Endothelial cell of umbilical vein (primary cell): ENCODE measurements around the gene ARHGAP31. TPM values are rescaled to one million over a fixed set of nuclear protein-coding genes. Genes with fewer than 3 reads are reported as not detected.

Experiments used
- BruUV-seq: library from RNA; stranded (reverse); fragments of 400-500 nt; replicated peaks from 2 replicates; lab custom pipeline; 2021; lab: Mats Ljungman, UMichigan
- CTCF ChIA-PET: fragments of 300-600, 350-600 bp; sonication (Branson Sonifier 250); formaldehyde crosslinking; loops from one replicate; lab custom pipeline; 2021; ENCODE audit warnings: antibody characterized with exemption, inconsistent platforms; lab: Charles Lee
- POLR2A ChIA-PET: fragments of 300-600, 350-600 bp; sonication (Branson Sonifier 250); formaldehyde crosslinking; loops from one replicate; lab custom pipeline; 2021; ENCODE audit warnings: antibody characterized with exemption, inconsistent platforms; lab: Charles Lee
- DNase-seq: peaks from one replicate; pipeline ENCODE4 v3.0.0-alpha.2; 2011; ENCODE audit warnings: low read depth, low spot score
- FAIRE-seq: peaks from 2 replicates; lab custom pipeline; 2011; peaks lifted over from hg19 to GRCh38; lab: Jason Lieb, UNC
- H2AFZ ChIP-seq: 2 replicates; pipeline ENCODE4 v1.6.0; 2012; ENCODE audit warnings: low read depth, low read length, control low read depth, inconsistent platforms
- H3K27ac ChIP-seq: 2 replicates; pipeline ENCODE4 v1.5.1; 2011; ENCODE audit warnings: low read depth, mild to moderate bottlenecking, control low read depth, low read length, moderate library complexity; ENCODE audit not compliant: insufficient read depth
- H3K27me3 ChIP-seq, 2 experiments: 2 replicates each; pipeline versions ENCODE4 v1.6.0 to v1.6.1; 2011; ENCODE audit warnings: low read length in 2 of 2, mixed read lengths in 1 of 2; ENCODE audit not compliant: control insufficient read depth in 2 of 2, insufficient read depth in 2 of 2
- H3K36me3 ChIP-seq, 2 experiments: 2 replicates in 1 of 2; 3 replicates in 1 of 2; pipeline ENCODE4 v1.5.1; 2011; ENCODE audit warnings: low read length in 2 of 2, mild to moderate bottlenecking in 1 of 2, moderate library complexity in 1 of 2; ENCODE audit not compliant: control insufficient read depth in 2 of 2, insufficient read depth in 2 of 2; ENCODE audit errors: extremely low read depth in 1 of 2
- H3K4me1 ChIP-seq: 3 replicates; pipeline ENCODE4 v1.5.1; 2011; ENCODE audit warnings: mild to moderate bottlenecking, low read length; ENCODE audit not compliant: control insufficient read depth, insufficient read depth; ENCODE audit errors: extremely low read depth
- H3K4me2 ChIP-seq: 2 replicates; pipeline ENCODE4 v1.6.1; 2011; ENCODE audit warnings: low read length, control low read depth, mixed read lengths; ENCODE audit not compliant: insufficient read depth
- H3K4me3 ChIP-seq, 3 experiments: fragments of 200-600 bp in 1 of 3; sonication (generic), shearing (Covaris generic) in 1 of 3; replicated peaks in 1 of 3; 2 replicates each; pipeline ENCODE4 v1.5.1; 2011 to 2016; ENCODE audit warnings: control low read depth in 3 of 3, low read length in 3 of 3, mild to moderate bottlenecking in 2 of 3, inconsistent platforms in 1 of 3, low read depth in 1 of 3, moderate library complexity in 1 of 3; ENCODE audit not compliant: insufficient read depth in 1 of 3
- H3K79me2 ChIP-seq: 2 replicates; pipeline ENCODE4 v1.6.0; 2012; ENCODE audit warnings: low read length, inconsistent platforms; ENCODE audit not compliant: control insufficient read depth, insufficient read depth
- H3K9ac ChIP-seq: replicated peaks from 2 replicates; pipeline ENCODE3; 2011; ENCODE audit warnings: low read length, control low read depth; ENCODE audit not compliant: insufficient read depth; ENCODE audit errors: extremely low read depth
- H3K9me1 ChIP-seq: replicated peaks from 3 replicates; pipeline ENCODE4 v1.6.0; 2011; ENCODE audit warnings: mild to moderate bottlenecking, low read length; ENCODE audit not compliant: control insufficient read depth, insufficient read depth; ENCODE audit errors: extremely low read depth
- H3K9me3 ChIP-seq: replicated peaks from 2 replicates; pipeline ENCODE4 v1.5.1; 2012; ENCODE audit warnings: low read length, inconsistent platforms; ENCODE audit not compliant: control insufficient read depth, insufficient read depth
- H4K20me1 ChIP-seq: replicated peaks from 2 replicates; pipeline ENCODE3; 2011; ENCODE audit warnings: mild to moderate bottlenecking, low read length; ENCODE audit not compliant: control insufficient read depth, insufficient read depth; ENCODE audit errors: extremely low read depth
- EZH2 ChIP-seq: IDR thresholded peaks from 2 replicates; pipeline ENCODE4 v1.6.1; 2012; ENCODE audit warnings: borderline replicate concordance, low read depth, mild to moderate bottlenecking, moderate library complexity, low read length, inconsistent platforms; ENCODE audit not compliant: severe bottlenecking
- FOS ChIP-seq: IDR thresholded peaks from 2 replicates; pipeline ENCODE4 v1.6.1; 2011; ENCODE audit warnings: mild to moderate bottlenecking, low read length, moderate library complexity, borderline replicate concordance; ENCODE audit not compliant: insufficient read depth
- GATA2 ChIP-seq: IDR thresholded peaks from 2 replicates; pipeline ENCODE4 v1.7.0; 2011; ENCODE audit warnings: low read depth, mild to moderate bottlenecking, moderate library complexity, mixed read lengths, low read length; ENCODE audit not compliant: insufficient read length, insufficient read depth
- JUN ChIP-seq: IDR thresholded peaks from 2 replicates; pipeline ENCODE4 v1.6.1; 2011; ENCODE audit warnings: borderline replicate concordance, low read depth; ENCODE audit not compliant: insufficient read length, insufficient read depth
- MYC ChIP-seq: IDR thresholded peaks from one replicate; pipeline ENCODE4 v1.6.1; 2011; ENCODE audit warnings: mild to moderate bottlenecking, low read depth, low read length
- POLR2A ChIP-seq: IDR thresholded peaks from 2 replicates; pipeline ENCODE4 v1.6.1; 2012; ENCODE audit warnings: low read depth, mild to moderate bottlenecking, control low read depth, low read length
- POLR2AphosphoS5 ChIP-seq: IDR thresholded peaks from 2 replicates; pipeline ENCODE4 v1.6.1; 2012; ENCODE audit warnings: low read depth, mild to moderate bottlenecking, control low read depth, low read length, moderate library complexity; ENCODE audit not compliant: insufficient read depth
- dilution Hi-C: fragments of 300-500 bp; cut with MboI; formaldehyde crosslinking; loops from one replicate; pipeline ENCODE4 v1.15.0; 2019; ENCODE audit warnings: low sequenced_read_pairs; ENCODE audit not compliant: extremely low pct_ligation_motif_present
- intact Hi-C: fragments of 100-400 bp; cut with micrococcal nuclease; formaldehyde crosslinking; loops from one replicate; pipeline ENCODE4 v1.10.0; 2022
- polyA plus RNA-seq, 4 experiments: library from polyadenylated mRNA; depleted of rRNA in 3 of 4; stranded (reverse) in 3 of 4; unstranded in 1 of 4; fragments of >200 nt; gene quantifications; 2 replicates each; pipeline versions ENCODE4 v1.2.1 to v1.2.3, GENCODE V29; 2011 to 2012; ENCODE audit warnings: missing spikeins in 1 of 4
- total RNA-seq: library from RNA; stranded (reverse); gene quantifications from 2 replicates; pipeline ENCODE4 v1.2.3, GENCODE V29; 2021
- TF ChIP-seq, protein P1 (sequence below), 2 donors: IDR thresholded peaks; 1 replicate in 1 of 2; 2 replicates in 1 of 2; pipeline ENCODE4 v1.5.1; 2011; ENCODE audit warnings: low read length in 2 of 2, mild to moderate bottlenecking in 2 of 2, moderate library complexity in 2 of 2, control low read depth in 1 of 2, inconsistent platforms in 1 of 2, low read depth in 1 of 2; ENCODE audit not compliant: insufficient read depth in 1 of 2; ENCODE audit errors: extremely low read depth in 1 of 2
- TF ChIP-seq, protein P2 (sequence below): IDR thresholded peaks from 2 replicates; pipeline ENCODE4 v1.6.1; 2011; ENCODE audit not compliant: insufficient read depth, insufficient read length

ARHGAP31 gene
- total and polyA plus RNA-seq, 2 donors (not counting 3 experiments of a cell fraction or from before 2014, with no cell fraction given): 25.5 to 65.8 TPM

DNA sequence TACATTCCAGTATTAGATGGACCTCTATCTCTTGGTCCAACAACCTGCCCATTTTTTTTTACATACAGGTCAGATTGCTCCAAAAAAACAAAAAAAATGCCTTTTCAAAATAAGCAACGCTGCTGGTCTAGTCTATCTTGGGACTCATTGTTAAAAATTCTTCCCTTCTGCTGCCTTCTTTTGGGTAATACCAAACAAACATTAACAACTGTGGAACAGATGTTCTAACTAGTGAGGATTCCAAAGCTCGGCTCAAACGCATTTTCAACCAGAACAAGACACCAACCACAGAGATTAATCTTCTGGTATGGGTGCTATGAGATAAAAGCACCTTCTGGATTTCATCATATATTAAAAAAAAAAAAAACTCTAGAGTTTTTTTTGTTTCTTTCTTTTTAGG, 24.7 kb downstream of the ARHGAP31 start:
- Histone ChIP-seq H3K79me2 (peaks cover 80% of the 10 kb centered on the region), H3K9me1 (no peaks in the 10 kb centered on the region), H3K4me1 (peaks cover 27% of the 10 kb centered on the region), H4K20me1 (peaks cover 8% of the 10 kb centered on the region), H2AFZ (no peak overlapping the region), H3K9ac (no peak overlapping the region), H3K4me3 (no peak overlapping the region), H3K36me3 (peaks cover 0 to 3% of the 10 kb centered on the region in 2 experiments), H3K4me2 (no peak overlapping the region), H3K27me3 (no peaks in the 10 kb centered on the region), H3K9me3 (no peaks in the 10 kb centered on the region), H3K27ac (no peak overlapping the region)
- FAIRE-seq: peak; percentile 53
- BruUV-seq: no TSS peak
- intact Hi-C loops: no loop called here
- POLR2A ChIA-PET: no interaction called here
- dilution Hi-C loops: no loop called here
- no peak for DNase-seq
- no peak for TF ChIP-seq POLR2AphosphoS5
- no peak for TF ChIP-seq JUN
- TF ChIP-seq GATA2: no peak
- no peak for TF ChIP-seq EZH2
- TF ChIP-seq, protein P1, sequence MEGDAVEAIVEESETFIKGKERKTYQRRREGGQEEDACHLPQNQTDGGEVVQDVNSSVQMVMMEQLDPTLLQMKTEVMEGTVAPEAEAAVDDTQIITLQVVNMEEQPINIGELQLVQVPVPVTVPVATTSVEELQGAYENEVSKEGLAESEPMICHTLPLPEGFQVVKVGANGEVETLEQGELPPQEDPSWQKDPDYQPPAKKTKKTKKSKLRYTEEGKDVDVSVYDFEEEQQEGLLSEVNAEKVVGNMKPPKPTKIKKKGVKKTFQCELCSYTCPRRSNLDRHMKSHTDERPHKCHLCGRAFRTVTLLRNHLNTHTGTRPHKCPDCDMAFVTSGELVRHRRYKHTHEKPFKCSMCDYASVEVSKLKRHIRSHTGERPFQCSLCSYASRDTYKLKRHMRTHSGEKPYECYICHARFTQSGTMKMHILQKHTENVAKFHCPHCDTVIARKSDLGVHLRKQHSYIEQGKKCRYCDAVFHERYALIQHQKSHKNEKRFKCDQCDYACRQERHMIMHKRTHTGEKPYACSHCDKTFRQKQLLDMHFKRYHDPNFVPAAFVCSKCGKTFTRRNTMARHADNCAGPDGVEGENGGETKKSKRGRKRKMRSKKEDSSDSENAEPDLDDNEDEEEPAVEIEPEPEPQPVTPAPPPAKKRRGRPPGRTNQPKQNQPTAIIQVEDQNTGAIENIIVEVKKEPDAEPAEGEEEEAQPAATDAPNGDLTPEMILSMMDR (IDR thresholded peaks at IDR 0.05; ENCODE audit: extremely low read depth in 1 of 2, insufficient read depth in 1 of 2, low read depth in 1 of 2, low read length in 2 of 2): no peak
- no peak for TF ChIP-seq MYC
- no peak for TF ChIP-seq POLR2A
- TF ChIP-seq, protein P2, sequence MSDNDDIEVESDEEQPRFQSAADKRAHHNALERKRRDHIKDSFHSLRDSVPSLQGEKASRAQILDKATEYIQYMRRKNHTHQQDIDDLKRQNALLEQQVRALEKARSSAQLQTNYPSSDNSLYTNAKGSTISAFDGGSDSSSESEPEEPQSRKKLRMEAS: no peak
- TF ChIP-seq FOS: no peak
- CTCF ChIA-PET: interaction anchor here (0.9 to 1.3 kb wide), 3 partner anchors 9 to 34 kb away, joined by 3 to 4 read pairs (median 3); no protein-coding TSS in a partner anchor
